Loucy (cell line): Measurements from ENCODE around the gene PRB4.

ENCODE experiments used
- H2AFZ ChIP-seq: fragments of 200-600 bp; sonication (generic); 2 replicates; pipeline ENCODE4 v1.6.0; 2016; ENCODE audit warnings: antibody characterized with exemption, mild to moderate bottlenecking, low read length, moderate library complexity
- H3F3A ChIP-seq: fragments of 200-600 bp; 2 replicates; pipeline ENCODE4 v1.6.0; 2016; ENCODE audit warnings: antibody characterized with exemption, low read depth, mild to moderate bottlenecking
- H3K27me3 ChIP-seq: fragments of 200-600 bp; sonication (generic); 2 replicates; pipeline ENCODE4 v1.6.1; 2014; ENCODE audit warnings: low read length, mild to moderate bottlenecking; ENCODE audit not compliant: insufficient read depth, poor library complexity, severe bottlenecking
- H3K36me3 ChIP-seq: fragments of 200-600 bp; sonication (generic); 2 replicates; pipeline ENCODE4 v1.6.1; 2016; ENCODE audit warnings: low read length; ENCODE audit not compliant: insufficient read depth
- H3K4me1 ChIP-seq: fragments of 200-600 bp; sonication (generic); 2 replicates; pipeline ENCODE4 v1.5.1; 2014; ENCODE audit warnings: low read length, mild to moderate bottlenecking; ENCODE audit not compliant: insufficient read depth, poor library complexity, severe bottlenecking
- H3K4me2 ChIP-seq: fragments of 200-600 bp; sonication (generic); 2 replicates; pipeline ENCODE4 v1.6.0; 2014; ENCODE audit warnings: antibody characterized with exemption, low read length, low read depth, mild to moderate bottlenecking; ENCODE audit not compliant: poor library complexity, severe bottlenecking
- H3K4me3 ChIP-seq: fragments of 200-600 bp; sonication (generic); 2 replicates; pipeline ENCODE4 v1.5.1; 2014; ENCODE audit warnings: low read length, mild to moderate bottlenecking, mixed read lengths; ENCODE audit not compliant: poor library complexity, severe bottlenecking
- H3K79me2 ChIP-seq: fragments of 200-600 bp; sonication (generic); 2 replicates; pipeline ENCODE4 v1.6.1; 2014; ENCODE audit warnings: low read length; ENCODE audit not compliant: insufficient read depth
- H3K9ac ChIP-seq: fragments of 200-600 bp; sonication (generic); 2 replicates; pipeline ENCODE4 v1.6.0; 2014; ENCODE audit warnings: mild to moderate bottlenecking, low read depth, low read length, moderate library complexity; ENCODE audit not compliant: poor library complexity, severe bottlenecking
- H3K9me2 ChIP-seq: fragments of 200-600 bp; sonication (generic); replicated peaks from 2 replicates; pipeline ENCODE4 v1.6.1; 2016; ENCODE audit warnings: low read depth, low read length, mixed read lengths
- H3K9me3 ChIP-seq: fragments of 200-600 bp; sonication (generic); 2 replicates; pipeline ENCODE4 v1.6.1; 2014; ENCODE audit warnings: mild to moderate bottlenecking, antibody characterized with exemption, low read length, low read depth; ENCODE audit not compliant: insufficient read depth
- H4K20me1 ChIP-seq: fragments of 200-600 bp; sonication (generic); 2 replicates; pipeline ENCODE4 v1.6.0; 2014; ENCODE audit warnings: antibody characterized with exemption, low read length, mild to moderate bottlenecking; ENCODE audit not compliant: insufficient read depth, poor library complexity, severe bottlenecking
- EZH2phosphoT487 ChIP-seq: fragments of 200-600 bp; IDR thresholded peaks from 2 replicates; pipeline ENCODE4 v1.6.1; 2018; ENCODE audit warnings: antibody characterized with exemption, mild to moderate bottlenecking, moderate library complexity, borderline replicate concordance
- TF ChIP-seq, protein P1 (sequence below): fragments of 200-600 bp; sonication (generic); conservative IDR thresholded peaks from 2 replicates; pipeline ENCODE4 v1.5.1; 2014; ENCODE audit warnings: mild to moderate bottlenecking, antibody characterized with exemption, low read length

Gene PRB4

DNA sequence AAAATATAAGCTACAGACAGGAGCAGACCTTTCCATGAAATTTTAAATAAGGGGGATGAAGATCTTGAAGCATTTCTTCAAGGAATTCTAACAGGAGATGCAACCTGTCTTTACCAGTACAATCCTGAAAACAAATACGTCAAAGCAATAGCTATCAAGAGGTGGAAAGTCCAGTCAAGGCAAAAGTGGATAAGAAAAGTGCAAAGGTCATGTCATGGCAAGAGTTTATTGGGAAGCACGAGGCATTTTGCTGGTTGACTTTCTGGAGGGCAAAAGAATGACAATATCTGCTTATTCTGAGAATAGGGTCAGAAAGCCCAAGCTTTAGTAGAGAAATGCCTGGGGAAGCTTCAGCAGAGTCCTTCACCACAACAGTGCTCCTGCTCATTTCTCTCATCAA lies 34.3 kb upstream of the PRB4 start:
- TF ChIP-seq, protein P1, sequence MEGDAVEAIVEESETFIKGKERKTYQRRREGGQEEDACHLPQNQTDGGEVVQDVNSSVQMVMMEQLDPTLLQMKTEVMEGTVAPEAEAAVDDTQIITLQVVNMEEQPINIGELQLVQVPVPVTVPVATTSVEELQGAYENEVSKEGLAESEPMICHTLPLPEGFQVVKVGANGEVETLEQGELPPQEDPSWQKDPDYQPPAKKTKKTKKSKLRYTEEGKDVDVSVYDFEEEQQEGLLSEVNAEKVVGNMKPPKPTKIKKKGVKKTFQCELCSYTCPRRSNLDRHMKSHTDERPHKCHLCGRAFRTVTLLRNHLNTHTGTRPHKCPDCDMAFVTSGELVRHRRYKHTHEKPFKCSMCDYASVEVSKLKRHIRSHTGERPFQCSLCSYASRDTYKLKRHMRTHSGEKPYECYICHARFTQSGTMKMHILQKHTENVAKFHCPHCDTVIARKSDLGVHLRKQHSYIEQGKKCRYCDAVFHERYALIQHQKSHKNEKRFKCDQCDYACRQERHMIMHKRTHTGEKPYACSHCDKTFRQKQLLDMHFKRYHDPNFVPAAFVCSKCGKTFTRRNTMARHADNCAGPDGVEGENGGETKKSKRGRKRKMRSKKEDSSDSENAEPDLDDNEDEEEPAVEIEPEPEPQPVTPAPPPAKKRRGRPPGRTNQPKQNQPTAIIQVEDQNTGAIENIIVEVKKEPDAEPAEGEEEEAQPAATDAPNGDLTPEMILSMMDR = no peak
- TF ChIP-seq EZH2phosphoT487 = no peak
- H3K79me2 ChIP-seq = no peaks in the 10 kb centered on the region
- no peaks in the 10 kb centered on the region for H3K9me2 ChIP-seq
- no peak overlapping the region for H3K4me2 ChIP-seq
- H3F3A ChIP-seq = no peaks in the 10 kb centered on the region
- H3K36me3 ChIP-seq = no peaks in the 10 kb centered on the region
- H3K27me3 ChIP-seq = no peaks in the 10 kb centered on the region
- no peaks in the 10 kb centered on the region for H3K4me1 ChIP-seq
- H3K4me3 ChIP-seq = no peak overlapping the region
- no peak overlapping the region for H2AFZ ChIP-seq
- no peak overlapping the region for H3K9ac ChIP-seq
- H4K20me1 ChIP-seq = no peaks in the 10 kb centered on the region
- no peaks in the 10 kb centered on the region for H3K9me3 ChIP-seq

DNA sequence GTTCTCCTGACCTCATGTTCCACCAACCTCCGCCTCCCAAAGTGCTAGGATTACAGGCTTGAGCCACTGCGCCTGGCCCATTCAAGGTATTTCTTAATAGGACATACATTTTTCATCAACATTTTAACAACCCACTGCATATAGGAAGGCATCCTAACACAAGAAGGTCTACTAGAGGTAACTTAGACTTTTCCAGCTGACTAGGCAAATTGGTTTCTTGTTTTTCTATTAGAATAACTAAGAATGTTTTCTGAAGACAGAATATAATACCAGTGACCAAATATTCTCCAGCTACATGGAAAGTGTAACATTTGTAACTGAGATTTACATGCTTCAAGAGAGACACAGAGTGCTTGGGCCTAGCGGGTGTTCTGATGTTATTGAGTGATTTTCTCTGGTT lies 14.2 kb upstream of the PRB4 start:
- Histone ChIP-seq H3F3A (no peaks in the 10 kb centered on the region), H3K4me1 (no peaks in the 10 kb centered on the region), H3K79me2 (no peaks in the 10 kb centered on the region), H3K9me3 (no peaks in the 10 kb centered on the region), H3K4me2 (no peak overlapping the region), H3K4me3 (no peak overlapping the region), H3K9me2 (no peaks in the 10 kb centered on the region), H3K36me3 (no peaks in the 10 kb centered on the region), H3K27me3 (no peaks in the 10 kb centered on the region), H3K9ac (no peak overlapping the region), H2AFZ (no peak overlapping the region), H4K20me1 (no peaks in the 10 kb centered on the region)
- TF ChIP-seq, protein P1 = no peak
- no peak for TF ChIP-seq EZH2phosphoT487

DNA sequence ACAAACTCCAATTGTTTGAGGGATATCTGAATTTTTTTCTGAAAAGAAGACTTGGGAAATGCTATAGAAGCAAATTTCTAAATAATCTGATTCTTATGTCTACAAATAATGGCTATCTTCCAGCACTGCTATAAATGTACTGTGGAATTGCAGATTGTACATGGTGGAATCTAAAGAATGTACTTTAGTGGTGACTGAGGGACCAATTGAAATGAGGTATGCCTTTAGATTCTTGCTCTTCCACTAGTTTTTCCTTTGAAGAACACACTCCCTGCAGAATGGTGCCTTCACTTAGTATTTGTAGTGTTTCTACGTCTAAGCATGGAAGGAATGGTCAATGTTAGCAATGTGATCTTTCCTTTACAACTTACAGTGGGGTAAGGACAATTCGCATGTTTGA lies 11.7 kb upstream of the PRB4 start:
- H3K9me2 ChIP-seq = no peaks in the 10 kb centered on the region

More for the DNA sequence above, 11.7 kb upstream of the PRB4 start:
- Histone ChIP-seq H3K27me3 (no peaks in the 10 kb centered on the region), H3F3A (no peaks in the 10 kb centered on the region), H3K4me3 (no peak overlapping the region), H2AFZ (no peak overlapping the region), H3K9me3 (no peaks in the 10 kb centered on the region), H3K4me1 (no peaks in the 10 kb centered on the region), H3K4me2 (no peak overlapping the region), H3K36me3 (no peaks in the 10 kb centered on the region), H3K9ac (no peak overlapping the region), H3K79me2 (no peaks in the 10 kb centered on the region), H4K20me1 (no peaks in the 10 kb centered on the region)
- TF ChIP-seq, protein P1 = no peak
- TF ChIP-seq EZH2phosphoT487 = no peak
